Measurements from ENCODE around the gene DCAF15. TPM values are rescaled to one million over a fixed set of nuclear protein-coding genes. Genes with fewer than 3 reads are reported as not detected.
A peak's percentile ranks its signal among the peaks of the same experiment; 100 is the strongest.

Gene DCAF15
- total RNA-seq, 2 experiments from 2014 or later = 51.3 to 51.9 TPM

- intact Hi-C loops (cut with micrococcal nuclease) = no loop called here
- H3K27ac Mint-ChIP-seq = peak overlapping the region; percentile 62
- H3K9me3 Mint-ChIP-seq = no peaks in the 10 kb centered on the region
- H3K27me3 Mint-ChIP-seq = no peaks in the 10 kb centered on the region
- ATAC-seq = no peak
- ChIA-PET POLR2A (no interaction called here), CTCF (interaction anchor here (0.8 to 1.5 kb wide), 5 partner anchors 33 to 165 kb away, joined by 3 to 8 read pairs (median 4); partner anchors contain the start of genes IL27RA and MISP3)
- no peak for DNase-seq
- TF ChIP-seq CTCF (IDR thresholded peaks at IDR 0.05) = no peak
- peaks cover 15% of the 10 kb centered on the region for H3K36me3 Mint-ChIP-seq (ENCODE audit: low read depth)
- peaks cover 18% of the 10 kb centered on the region for H3K4me1 Mint-ChIP-seq (ENCODE audit: low read depth)
- H3K4me3 Mint-ChIP-seq = peak overlapping the region; percentile 74
Observed at GRCh38 chr19:13906910-13907309, 45.4 kb upstream of the DCAF15 start.

DNA sequence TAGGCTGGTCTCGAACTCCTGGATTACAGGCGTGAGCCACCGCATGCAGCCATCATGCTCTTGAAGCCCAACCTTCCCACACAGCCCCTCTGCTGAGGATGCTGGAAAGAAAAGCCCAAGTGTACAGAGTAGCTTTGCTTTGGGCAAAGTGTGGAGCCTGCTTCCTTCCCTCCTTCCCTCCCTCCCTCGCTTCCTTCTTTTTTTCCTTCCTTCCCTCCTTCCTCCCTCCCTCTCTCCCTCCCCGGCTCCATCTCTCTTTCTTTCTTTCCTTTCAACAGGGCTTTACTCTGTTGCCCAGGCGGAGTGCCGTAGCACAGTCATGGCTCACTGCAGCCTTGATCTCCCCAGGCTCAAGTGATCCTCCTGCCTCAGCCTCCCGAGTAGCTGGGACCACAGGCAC lies 43.6 kb upstream of the DCAF15 start:
- CTCF ChIA-PET = no interaction called here

DNA sequence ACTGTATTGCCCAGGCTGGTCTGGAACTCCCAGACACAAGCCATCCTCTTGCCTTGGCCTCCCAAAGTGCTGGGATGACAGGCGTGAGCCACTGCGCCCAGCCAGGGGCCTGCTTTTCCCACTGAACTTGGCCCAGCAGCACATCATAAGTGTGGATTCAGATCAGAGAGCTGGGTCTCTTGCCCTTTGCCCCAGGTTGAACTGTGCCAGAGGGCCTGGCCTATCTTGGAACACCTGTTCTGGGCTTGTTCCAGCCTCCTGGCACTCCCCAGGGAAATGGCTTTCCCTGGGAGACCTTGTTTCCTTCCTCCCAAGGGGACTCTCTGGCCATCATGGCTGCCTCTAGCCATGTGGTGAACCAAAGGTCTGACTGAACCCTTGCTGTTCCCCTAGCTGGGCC lies 42.9 kb upstream of the DCAF15 start:
- peaks cover 18% of the 10 kb centered on the region for H3K36me3 Mint-ChIP-seq (ENCODE audit: low read depth)
- intact Hi-C loops (cut with micrococcal nuclease) = no loop called here

More for the DNA sequence above, 43.6 kb upstream of the DCAF15 start:
- intact Hi-C loops (cut with micrococcal nuclease) = no loop called here
- peaks cover 18% of the 10 kb centered on the region for H3K36me3 Mint-ChIP-seq (ENCODE audit: low read depth)
- POLR2A ChIA-PET = no interaction called here
- H3K9me3 Mint-ChIP-seq = no peaks in the 10 kb centered on the region
- DNase-seq = no peak
- peaks cover 18% of the 10 kb centered on the region for H3K4me1 Mint-ChIP-seq (ENCODE audit: low read depth)
- no peak for TF ChIP-seq CTCF (IDR thresholded peaks at IDR 0.05)
- ATAC-seq = no peak
- H3K4me3 Mint-ChIP-seq = no peak overlapping the region
- H3K27me3 Mint-ChIP-seq = no peaks in the 10 kb centered on the region
- H3K27ac Mint-ChIP-seq = no peak overlapping the region

DNA sequence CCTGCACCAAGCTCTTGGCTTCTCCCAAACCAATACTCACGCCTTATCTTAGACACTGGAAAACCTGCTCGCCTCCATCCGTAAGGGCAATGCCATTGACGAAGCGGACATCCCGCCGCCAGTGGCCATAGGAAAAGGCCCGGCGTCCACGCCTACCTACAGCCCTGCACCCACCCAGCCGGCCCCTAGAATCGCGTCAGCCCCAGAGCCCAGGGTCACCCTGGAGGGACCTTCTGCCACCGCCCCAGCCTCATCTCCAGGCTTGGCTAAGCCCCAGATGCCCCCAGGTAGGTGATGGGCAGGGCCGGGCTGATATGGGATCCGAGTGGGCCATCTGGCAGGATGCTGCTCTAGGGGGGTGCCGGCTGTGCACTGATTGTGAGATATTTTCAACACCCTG lies 39.0 kb upstream of the DCAF15 start:
- CTCF ChIA-PET = no interaction called here
- H3K9me3 Mint-ChIP-seq = no peaks in the 10 kb centered on the region
- H3K27ac Mint-ChIP-seq = no peak overlapping the region
- H3K27me3 Mint-ChIP-seq = no peaks in the 10 kb centered on the region
- no peak for TF ChIP-seq CTCF (IDR thresholded peaks at IDR 0.05)
- intact Hi-C loops (cut with micrococcal nuclease) = no loop called here
- no peaks in the 10 kb centered on the region for H3K4me1 Mint-ChIP-seq (ENCODE audit: low read depth)
- no peak for ATAC-seq
- H3K4me3 Mint-ChIP-seq = no peak overlapping the region
- POLR2A ChIA-PET = no interaction called here
- no peak for DNase-seq
- H3K36me3 Mint-ChIP-seq (ENCODE audit: low read depth) = peaks cover 19% of the 10 kb centered on the region

More for the DNA sequence above, 42.9 kb upstream of the DCAF15 start:
- POLR2A ChIA-PET = no interaction called here
- TF ChIP-seq CTCF (IDR thresholded peaks at IDR 0.05) = no peak
- DNase-seq (no peak), ATAC-seq (no peak)
- Mint-ChIP-seq H3K27ac (no peak overlapping the region), H3K4me3 (no peak overlapping the region), H3K4me1 (ENCODE audit: low read depth) (peaks cover 18% of the 10 kb centered on the region), H3K27me3 (no peaks in the 10 kb centered on the region), H3K9me3 (no peaks in the 10 kb centered on the region)
- CTCF ChIA-PET = no interaction called here

GRCh38 chr19:13914777-13915176 lies 37.5 kb upstream of the DCAF15 start:
- Mint-ChIP-seq H3K27me3 (no peaks in the 10 kb centered on the region), H3K36me3 (ENCODE audit: low read depth) (peaks cover 18% of the 10 kb centered on the region), H3K4me3 (no peak overlapping the region), H3K27ac (no peak overlapping the region), H3K4me1 (ENCODE audit: low read depth) (no peaks in the 10 kb centered on the region), H3K9me3 (no peaks in the 10 kb centered on the region)
- ChIA-PET POLR2A (no interaction called here), CTCF (no interaction called here)
- DNase-seq (no peak), ATAC-seq (no peak)
- intact Hi-C loops (cut with micrococcal nuclease) = no loop called here
- no peak for TF ChIP-seq CTCF (IDR thresholded peaks at IDR 0.05)
